Smooth muscle cell of the umbilical artery (primary cell): ENCODE results near the gene DEFB113. TPM values are rescaled to one million over a fixed set of nuclear protein-coding genes. Genes with fewer than 3 reads are reported as not detected.

ENCODE experiments used
- total RNA-seq: library from RNA; depleted of rRNA; stranded (reverse); fragments of >200 nt; gene quantifications from 2 replicates; pipeline ENCODE4 v1.2.3, GENCODE V29; 2014

The DEFB113 gene
- not detected in 2 replicates for total RNA-seq

GRCh38 chr6:49969605-49970004 lies at the start of gene DEFB113:
DEFB113 (minus strand) TSS chr6:49969625; CDS start chr6:49969625, 0 bp downstream.

GRCh38 chr6:49964064-49964463 lies 5.4 kb downstream of the DEFB113 start, which contains the start of gene DEFB114:
DEFB114 (minus strand) TSS chr6:49964164; CDS start chr6:49964105, 59 bp downstream.

Other genes with a start within 250 kb of the DEFB113 start
- not detected in 2 replicates for gene CRISP3, start 225.2 kb downstream of the DEFB113 start, total RNA-seq
- not detected in 2 replicates for gene PGK2, start 182.3 kb downstream of the DEFB113 start, total RNA-seq
- gene CRISP1, start 103.1 kb downstream of the DEFB113 start, total RNA-seq = not detected in 2 replicates
- gene DEFB114, start 5.5 kb downstream of the DEFB113 start, total RNA-seq = not detected in 2 replicates
- not detected in 2 replicates for gene DEFB110, start 52.4 kb upstream of the DEFB113 start, total RNA-seq
- not detected in 2 replicates for gene DEFB112, start 80.3 kb upstream of the DEFB113 start, total RNA-seq